PC-3 (cell line): ENCODE data around the gene CEACAM19. TPM values are rescaled to one million over a fixed set of nuclear protein-coding genes. Genes with fewer than 3 reads are reported as not detected.

Experiments used
- ATAC-seq: fragments of 200-7000 bp; cut with Tn5 transposase; 2 replicates; pipeline ENCODE4 v1.9.1; 2020; ENCODE audit warnings: mild to moderate bottlenecking, moderate library complexity
- BruUV-seq: library from RNA; stranded (reverse); fragments of 400-500 nt; replicated peaks from 2 replicates; lab custom pipeline; 2021; lab: Mats Ljungman, UMichigan
- CTCF ChIA-PET: fragments of 300-600 bp; sonication (Branson Sonifier 250); formaldehyde crosslinking; loops from one replicate; lab custom pipeline; 2022; ENCODE audit warnings: antibody characterized with exemption; lab: Charles Lee
- POLR2A ChIA-PET: fragments of 300-600 bp; sonication (Branson Sonifier 250); formaldehyde crosslinking; loops from one replicate; lab custom pipeline; 2022; ENCODE audit warnings: antibody characterized with exemption; ENCODE audit not compliant: unreplicated experiment; lab: Charles Lee
- DNase-seq: peaks from one replicate; pipeline ENCODE4 v3.0.0-alpha.2; 2015
- H2AFZ ChIP-seq: fragments of 300-600 bp; sonication (generic); 2 replicates; pipeline ENCODE4 v1.6.0; 2016; ENCODE audit warnings: antibody characterized with exemption, low read length
- H3F3A ChIP-seq: fragments of 300-600 bp; sonication (generic); one replicate; pipeline ENCODE4 v1.6.0; 2017; ENCODE audit warnings: antibody characterized with exemption, low read length, control low read depth, mild to moderate bottlenecking; ENCODE audit not compliant: unreplicated experiment
- H3K27ac ChIP-seq: fragments of 300-600 bp; sonication (generic); 2 replicates; pipeline ENCODE4 v1.5.1; 2016; ENCODE audit warnings: mild to moderate bottlenecking, low read length
- H3K27me3 ChIP-seq: fragments of 300-600 bp; sonication (generic); 2 replicates; pipeline ENCODE4 v1.6.1; 2016; ENCODE audit warnings: low read length, mixed read lengths
- H3K36me3 ChIP-seq: fragments of 300-600 bp; sonication (generic); 2 replicates; pipeline ENCODE4 v1.6.1; 2016; ENCODE audit warnings: low read depth, mixed run types, low read length, mixed read lengths
- H3K4me1 ChIP-seq: fragments of 300-600 bp; sonication (generic); 2 replicates; pipeline ENCODE4 v1.5.1; 2016; ENCODE audit warnings: low read length; ENCODE audit not compliant: insufficient read depth
- H3K4me2 ChIP-seq: fragments of 300-600 bp; sonication (generic); 2 replicates; pipeline ENCODE4 v1.6.0; 2016; ENCODE audit warnings: low read length
- H3K4me3 ChIP-seq: fragments of 300-600 bp; sonication (generic); 2 replicates; pipeline ENCODE4 v1.5.1; 2016; ENCODE audit warnings: mild to moderate bottlenecking, low read length, mixed read lengths
- H3K79me2 ChIP-seq: fragments of 300-600 bp; sonication (generic); 2 replicates; pipeline ENCODE4 v1.6.1; 2017; ENCODE audit warnings: low read length, mixed read lengths
- H3K9ac ChIP-seq: fragments of 300-600 bp; sonication (generic); 2 replicates; pipeline ENCODE4 v1.6.0; 2016; ENCODE audit warnings: mild to moderate bottlenecking, low read length
- H3K9me2 ChIP-seq: fragments of 300-600 bp; sonication (generic); replicated peaks from 2 replicates; pipeline ENCODE4 v1.6.1; 2016; ENCODE audit warnings: mixed run types, low read length, mixed read lengths
- H3K9me3 ChIP-seq: fragments of 300-600 bp; sonication (generic); 2 replicates; pipeline ENCODE4 v1.6.1; 2016; ENCODE audit warnings: low read length, mixed read lengths
- H4K20me1 ChIP-seq: fragments of 300-600 bp; sonication (generic); 2 replicates; pipeline ENCODE4 v1.6.1; 2016; ENCODE audit warnings: low read length, mixed read lengths
- EZH2 ChIP-seq: fragments of 300-600 bp; sonication (generic); IDR thresholded peaks from one replicate; pipeline ENCODE4 v1.6.1; 2017; ENCODE audit warnings: antibody characterized with exemption, mild to moderate bottlenecking, low read length; ENCODE audit not compliant: unreplicated experiment
- EZH2phosphoT487 ChIP-seq: fragments of 300-600 bp; sonication (generic); IDR thresholded peaks from 2 replicates; pipeline ENCODE4 v1.6.1; 2018; ENCODE audit warnings: mild to moderate bottlenecking, antibody characterized with exemption, low read length, borderline replicate concordance
- intact Hi-C: fragments of 100-400 bp; cut with micrococcal nuclease; formaldehyde crosslinking; loops from 2 replicates; pipeline ENCODE4 v1.9.0; 2023
- total RNA-seq: library from RNA; depleted of rRNA; stranded (reverse); fragments of >200 nt; gene quantifications from 2 replicates; pipeline ENCODE4 v1.2.3, GENCODE V29; 2014
- TF ChIP-seq, protein P1 (sequence below): fragments of 300-600 bp; sonication (generic); conservative IDR thresholded peaks from 2 replicates; pipeline ENCODE4 v1.5.1; 2017; ENCODE audit warnings: antibody characterized with exemption, low read depth, mild to moderate bottlenecking, low read length

The CEACAM19 gene
- total RNA-seq, 1 experiment from 2014 or later: 4.3 TPM

DNA sequence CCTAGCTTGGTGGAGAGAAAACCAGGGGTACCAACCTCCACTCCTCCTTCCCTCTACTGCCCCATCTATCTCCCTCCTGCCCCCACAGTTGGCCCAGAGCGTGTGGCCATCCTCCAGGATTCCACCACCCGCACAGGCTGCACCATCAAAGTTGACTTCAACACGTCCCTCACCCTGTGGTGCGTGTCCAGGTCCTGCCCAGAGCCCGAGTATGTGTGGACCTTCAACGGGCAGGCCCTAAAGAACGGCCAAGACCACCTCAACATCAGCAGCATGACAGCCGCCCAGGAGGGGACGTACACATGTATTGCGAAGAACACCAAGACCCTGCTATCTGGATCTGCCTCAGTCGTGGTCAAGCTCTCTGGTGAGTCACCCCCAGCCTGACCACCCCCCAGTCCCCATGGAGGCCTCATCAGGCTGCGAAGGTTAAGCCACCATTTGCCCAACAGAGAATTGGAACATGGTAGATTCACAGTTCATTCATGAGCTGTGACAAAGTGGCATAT, 34.3 kb downstream of the CEACAM19 start:
- no peaks in the 10 kb centered on the region for H3K4me1 ChIP-seq
- no peak for DNase-seq
- no peaks in the 10 kb centered on the region for H3K9me2 ChIP-seq
- H3K27me3 ChIP-seq: no peaks in the 10 kb centered on the region
- no TSS peak for BruUV-seq
- no peaks in the 10 kb centered on the region for H3F3A ChIP-seq
- no peak for TF ChIP-seq EZH2phosphoT487
- TF ChIP-seq, protein P1, sequence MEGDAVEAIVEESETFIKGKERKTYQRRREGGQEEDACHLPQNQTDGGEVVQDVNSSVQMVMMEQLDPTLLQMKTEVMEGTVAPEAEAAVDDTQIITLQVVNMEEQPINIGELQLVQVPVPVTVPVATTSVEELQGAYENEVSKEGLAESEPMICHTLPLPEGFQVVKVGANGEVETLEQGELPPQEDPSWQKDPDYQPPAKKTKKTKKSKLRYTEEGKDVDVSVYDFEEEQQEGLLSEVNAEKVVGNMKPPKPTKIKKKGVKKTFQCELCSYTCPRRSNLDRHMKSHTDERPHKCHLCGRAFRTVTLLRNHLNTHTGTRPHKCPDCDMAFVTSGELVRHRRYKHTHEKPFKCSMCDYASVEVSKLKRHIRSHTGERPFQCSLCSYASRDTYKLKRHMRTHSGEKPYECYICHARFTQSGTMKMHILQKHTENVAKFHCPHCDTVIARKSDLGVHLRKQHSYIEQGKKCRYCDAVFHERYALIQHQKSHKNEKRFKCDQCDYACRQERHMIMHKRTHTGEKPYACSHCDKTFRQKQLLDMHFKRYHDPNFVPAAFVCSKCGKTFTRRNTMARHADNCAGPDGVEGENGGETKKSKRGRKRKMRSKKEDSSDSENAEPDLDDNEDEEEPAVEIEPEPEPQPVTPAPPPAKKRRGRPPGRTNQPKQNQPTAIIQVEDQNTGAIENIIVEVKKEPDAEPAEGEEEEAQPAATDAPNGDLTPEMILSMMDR: no peak
- TF ChIP-seq EZH2: no peak
- no peak overlapping the region for H3K4me2 ChIP-seq
- H3K9me3 ChIP-seq: no peaks in the 10 kb centered on the region
- no peak overlapping the region for H3K9ac ChIP-seq
- CTCF ChIA-PET: no interaction called here
- H2AFZ ChIP-seq: no peak overlapping the region
- ATAC-seq: no peak
- no peaks in the 10 kb centered on the region for H3K79me2 ChIP-seq
- intact Hi-C loops: no loop called here
- no peak overlapping the region for H3K4me3 ChIP-seq
- POLR2A ChIA-PET: no interaction called here
- H3K36me3 ChIP-seq: no peaks in the 10 kb centered on the region
- no peak overlapping the region for H3K27ac ChIP-seq
- H4K20me1 ChIP-seq: no peaks in the 10 kb centered on the region

GRCh38 chr19:44706506-44707236, 35.4 kb downstream of the CEACAM19 start:
- ChIA-PET POLR2A (no interaction called here), CTCF (no interaction called here)
- no TSS peak for BruUV-seq
- Histone ChIP-seq H3K9ac (no peak overlapping the region), H3K4me2 (no peak overlapping the region), H2AFZ (no peak overlapping the region), H3K27me3 (no peaks in the 10 kb centered on the region), H3F3A (no peaks in the 10 kb centered on the region), H3K36me3 (no peaks in the 10 kb centered on the region), H4K20me1 (no peaks in the 10 kb centered on the region), H3K27ac (no peak overlapping the region), H3K9me3 (no peaks in the 10 kb centered on the region), H3K9me2 (no peaks in the 10 kb centered on the region), H3K4me3 (no peak overlapping the region), H3K4me1 (no peaks in the 10 kb centered on the region), H3K79me2 (no peaks in the 10 kb centered on the region)
- intact Hi-C loops: no loop called here
- DNase-seq (no peak), ATAC-seq (no peak)
- TF ChIP-seq EZH2phosphoT487 (no peak), EZH2 (no peak)

- BruUV-seq: no TSS peak
- no peak overlapping the region for H3K4me3 ChIP-seq
- H4K20me1 ChIP-seq: no peaks in the 10 kb centered on the region
- no peak overlapping the region for H3K27ac ChIP-seq
- no peak for ATAC-seq
- CTCF ChIA-PET: no interaction called here
- no peaks in the 10 kb centered on the region for H3K27me3 ChIP-seq
- no peaks in the 10 kb centered on the region for H3F3A ChIP-seq
- H3K9me2 ChIP-seq: no peaks in the 10 kb centered on the region
- no peak for DNase-seq
- intact Hi-C loops: no loop called here
- no peaks in the 10 kb centered on the region for H3K9me3 ChIP-seq
- no peak overlapping the region for H2AFZ ChIP-seq
- no peaks in the 10 kb centered on the region for H3K79me2 ChIP-seq
- no peaks in the 10 kb centered on the region for H3K4me1 ChIP-seq
- H3K36me3 ChIP-seq: no peaks in the 10 kb centered on the region
- H3K9ac ChIP-seq: no peak overlapping the region
- TF ChIP-seq, protein P1: no peak
- no peak for TF ChIP-seq EZH2phosphoT487
- no peak for TF ChIP-seq EZH2
- POLR2A ChIA-PET: no interaction called here
- H3K4me2 ChIP-seq: no peak overlapping the region
Measured at GRCh38 chr19:44707794-44708193, 36.5 kb downstream of the CEACAM19 start.
